NCI-H2081 (cell line): Measurements from ENCODE around the gene MET.
A peak's percentile ranks its signal among the peaks of the same experiment; 100 is the strongest.
"Not testable (repeated sequence)": the region's sequence is repeated elsewhere in the genome, so short reads cannot be mapped to it uniquely, and the experiment has no call there.

Source experiments
- DNase-seq, 2 experiments: peaks; one replicate each; lab custom pipeline; 2025; lab: John Stamatoyannopoulos, UW

The MET gene

DNA sequence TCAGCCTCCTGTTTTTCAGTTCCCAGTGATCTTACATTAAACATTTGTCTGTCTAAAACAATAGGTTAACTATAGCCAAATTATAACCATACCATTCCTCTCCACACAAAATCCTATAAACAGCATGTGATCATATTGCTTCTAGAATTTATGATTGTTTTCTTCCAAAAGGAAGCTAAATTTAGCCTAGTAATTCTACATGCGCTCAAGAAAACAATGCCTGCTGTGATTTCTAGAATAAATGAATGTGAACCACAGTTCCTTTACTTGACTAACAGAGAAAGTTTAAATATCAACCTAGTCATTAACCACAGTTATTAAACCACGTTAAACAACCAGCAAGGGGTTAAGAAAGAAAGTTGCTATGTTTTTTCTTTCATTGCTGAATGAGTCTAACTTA lies 26.4 kb downstream of the MET start:
- DNase-seq, result peak in 1 of 2 experiments; percentile 69

DNA sequence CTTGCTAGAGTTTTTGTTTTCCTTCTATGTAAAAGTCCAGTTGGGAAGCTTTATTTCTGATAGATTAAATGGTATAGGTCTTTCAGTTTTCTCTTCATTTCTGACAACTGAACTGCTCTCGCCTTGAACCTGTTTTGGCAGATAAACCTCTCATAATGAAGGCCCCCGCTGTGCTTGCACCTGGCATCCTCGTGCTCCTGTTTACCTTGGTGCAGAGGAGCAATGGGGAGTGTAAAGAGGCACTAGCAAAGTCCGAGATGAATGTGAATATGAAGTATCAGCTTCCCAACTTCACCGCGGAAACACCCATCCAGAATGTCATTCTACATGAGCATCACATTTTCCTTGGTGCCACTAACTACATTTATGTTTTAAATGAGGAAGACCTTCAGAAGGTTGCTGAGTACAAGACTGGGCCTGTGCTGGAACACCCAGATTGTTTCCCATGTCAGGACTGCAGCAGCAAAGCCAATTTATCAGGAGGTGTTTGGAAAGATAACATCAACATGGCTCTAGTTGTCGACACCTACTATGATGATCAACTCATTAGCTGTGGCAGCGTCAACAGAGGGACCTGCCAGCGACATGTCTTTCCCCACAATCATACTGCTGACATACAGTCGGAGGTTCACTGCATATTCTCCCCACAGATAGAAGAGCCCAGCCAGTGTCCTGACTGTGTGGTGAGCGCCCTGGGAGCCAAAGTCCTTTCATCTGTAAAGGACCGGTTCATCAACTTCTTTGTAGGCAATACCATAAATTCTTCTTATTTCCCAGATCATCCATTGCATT lies 27.1 kb downstream of the MET start:
- DNase-seq, result peak; percentile 95 to 98

DNA sequence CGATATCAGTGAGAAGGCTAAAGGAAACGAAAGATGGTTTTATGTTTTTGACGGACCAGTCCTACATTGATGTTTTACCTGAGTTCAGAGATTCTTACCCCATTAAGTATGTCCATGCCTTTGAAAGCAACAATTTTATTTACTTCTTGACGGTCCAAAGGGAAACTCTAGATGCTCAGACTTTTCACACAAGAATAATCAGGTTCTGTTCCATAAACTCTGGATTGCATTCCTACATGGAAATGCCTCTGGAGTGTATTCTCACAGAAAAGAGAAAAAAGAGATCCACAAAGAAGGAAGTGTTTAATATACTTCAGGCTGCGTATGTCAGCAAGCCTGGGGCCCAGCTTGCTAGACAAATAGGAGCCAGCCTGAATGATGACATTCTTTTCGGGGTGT lies 27.7 kb downstream of the MET start:
- DNase-seq, result peak in 1 of 2 experiments; percentile 48

DNA sequence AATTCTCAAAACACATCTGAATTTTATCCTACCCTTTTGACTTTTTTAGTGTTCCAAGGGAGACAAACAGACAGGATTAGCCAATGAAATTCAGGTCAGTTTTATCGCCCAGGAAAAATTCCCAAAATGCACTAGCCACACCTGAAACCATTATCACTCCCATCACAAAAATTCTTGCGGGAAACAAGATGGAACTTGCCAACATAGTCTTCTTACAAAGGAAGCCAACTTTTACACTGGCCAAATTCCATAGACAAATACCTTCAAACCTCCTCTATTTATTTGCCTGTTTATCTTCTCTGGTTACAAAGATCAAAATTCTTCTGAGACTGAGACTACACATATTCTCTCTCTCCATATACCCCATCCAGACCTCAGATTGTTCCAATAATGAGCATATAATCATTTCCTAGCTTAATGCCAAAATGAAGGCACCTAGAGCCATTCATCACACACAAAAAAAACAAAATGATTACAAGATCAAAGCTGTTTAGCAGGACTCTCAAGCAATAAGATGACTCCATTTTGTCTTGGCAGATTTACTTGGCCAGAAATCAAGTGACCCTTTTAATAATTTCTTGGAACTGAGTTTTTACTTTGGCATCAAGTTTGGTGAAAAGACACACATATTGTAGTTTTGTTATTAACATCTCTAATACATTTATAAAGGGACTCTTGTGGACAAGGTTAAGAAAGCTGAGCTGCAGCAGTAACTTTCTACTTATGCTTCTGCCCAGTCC lies 30.2 kb downstream of the MET start:
- DNase-seq, result peak in 1 of 2 experiments; percentile 27

DNA sequence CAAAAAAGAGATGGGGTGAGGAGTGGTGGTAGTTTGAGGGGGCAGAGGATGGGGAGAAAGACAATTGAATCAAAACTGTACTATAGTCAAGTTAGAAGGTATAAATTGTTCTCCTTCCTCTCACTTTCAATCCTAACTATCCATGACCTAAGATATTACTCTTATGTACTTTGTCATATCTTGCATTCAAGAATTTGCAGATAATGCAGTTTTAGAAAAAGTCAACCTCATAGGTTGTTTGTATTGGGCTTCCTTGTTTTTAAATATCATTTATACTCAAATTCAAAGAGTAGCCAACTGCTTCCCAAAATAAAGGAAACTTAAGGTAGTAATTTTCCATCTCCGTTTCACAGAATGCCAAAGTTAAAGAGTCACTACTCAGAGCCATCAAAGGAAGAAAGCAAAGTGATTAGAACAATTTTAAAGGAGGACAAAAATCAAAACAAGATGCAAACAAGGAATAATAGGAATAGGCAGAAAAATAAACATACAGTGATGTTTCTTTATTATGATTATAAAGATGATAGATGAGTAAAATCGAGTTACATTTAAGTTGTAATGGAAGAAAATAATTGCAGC lies 32.7 kb downstream of the MET start:
- DNase-seq, result no peak

DNA sequence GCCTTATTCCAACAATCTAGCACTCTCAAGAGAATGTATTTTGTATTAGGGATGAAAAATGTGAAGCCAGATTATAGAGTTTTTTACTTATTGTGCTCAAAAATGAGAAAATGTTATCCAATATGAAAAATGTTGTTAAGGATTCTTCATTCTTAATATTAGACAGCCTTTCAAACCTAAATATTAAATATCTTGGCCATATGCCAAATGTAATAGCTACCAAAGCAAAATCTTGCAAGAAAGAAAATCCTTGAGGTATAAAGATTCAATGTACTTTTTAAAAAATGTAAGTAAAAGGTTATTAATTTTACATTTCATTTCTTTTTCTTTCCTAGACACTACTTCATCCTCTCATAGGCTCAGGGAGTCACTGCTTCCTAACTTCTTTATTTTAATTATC lies 33.4 kb downstream of the MET start:
- no peak for DNase-seq

DNA sequence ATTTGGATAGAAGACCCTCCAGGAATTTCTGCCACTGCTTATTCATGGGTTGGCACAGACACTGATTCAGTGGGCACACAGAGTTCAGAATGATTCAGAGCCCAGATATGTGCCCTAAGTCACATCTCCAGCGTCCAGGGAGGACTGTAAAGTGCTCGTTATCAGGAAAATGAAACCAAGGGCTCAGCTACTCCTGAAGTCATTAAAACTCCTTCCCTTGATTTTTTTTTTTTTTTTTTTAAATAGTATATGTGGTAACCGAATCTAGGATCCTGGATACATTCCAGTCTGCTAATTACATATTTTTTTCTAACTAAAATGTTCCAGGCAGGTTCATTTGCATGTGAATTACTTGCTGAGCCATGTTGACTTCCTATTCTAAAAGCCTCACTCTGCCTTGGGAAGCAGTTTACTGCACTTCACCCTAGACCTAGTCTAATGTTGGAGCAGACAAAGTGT lies 34.7 kb downstream of the MET start:
- peak; percentile 22 to 72 for DNase-seq

DNA sequence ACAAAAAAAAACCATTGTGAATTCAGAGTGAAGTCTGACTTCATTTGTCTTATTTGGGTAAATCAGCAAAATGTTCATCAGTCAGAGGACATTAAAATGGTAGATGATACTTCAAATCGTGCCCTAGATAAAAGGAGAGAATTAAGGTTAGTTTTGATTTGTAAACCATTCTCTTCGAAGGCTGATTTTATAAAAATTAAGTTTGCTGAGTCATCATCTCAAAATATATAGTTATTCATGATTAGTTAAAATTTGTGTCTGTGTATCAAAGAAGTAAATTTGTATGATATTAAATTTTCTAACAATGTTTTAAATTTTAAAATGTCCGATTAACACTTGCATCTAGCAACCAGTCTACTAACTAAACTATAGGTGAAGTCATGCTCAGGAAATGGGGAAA lies 35.3 kb downstream of the MET start:
- DNase-seq, result no peak

DNA sequence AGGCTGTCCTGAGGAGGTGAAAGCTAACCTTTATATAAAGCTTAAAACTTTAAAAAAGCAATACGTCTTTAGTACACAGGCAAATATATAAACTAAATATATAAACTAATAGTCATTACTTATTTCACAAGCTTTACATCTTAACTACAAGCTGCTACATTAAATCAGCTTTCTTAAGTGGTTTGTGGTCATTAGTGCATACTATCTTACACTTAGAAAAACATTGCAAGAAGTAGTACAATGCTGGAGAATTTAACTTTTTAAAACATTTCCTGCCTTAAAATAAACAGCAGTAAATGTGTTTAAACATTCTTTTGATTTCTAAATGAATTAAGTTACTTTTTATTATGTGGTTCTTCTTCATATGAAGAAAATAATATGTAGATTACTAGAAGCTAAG lies 36.3 kb downstream of the MET start:
- no peak for DNase-seq

DNA sequence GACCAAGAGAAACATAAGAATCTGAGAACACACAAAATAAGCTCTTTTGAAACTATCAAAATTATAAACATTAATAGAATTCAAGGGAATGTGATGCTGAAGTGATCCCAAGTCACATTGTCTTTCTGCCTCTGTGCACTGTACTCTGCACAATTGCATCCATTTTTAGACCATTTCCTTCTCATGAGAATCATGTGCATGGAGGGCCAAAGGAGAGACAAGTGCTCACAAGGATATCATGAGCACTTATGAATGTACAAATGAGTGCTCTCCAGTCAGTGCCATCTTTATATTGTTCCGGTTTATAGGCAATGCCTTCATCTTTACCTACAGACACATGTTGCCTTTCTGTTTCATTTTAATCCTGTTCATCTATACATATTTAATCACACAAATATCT lies 36.9 kb downstream of the MET start:
- DNase-seq, result peak in 1 of 2 experiments; percentile 14

DNA sequence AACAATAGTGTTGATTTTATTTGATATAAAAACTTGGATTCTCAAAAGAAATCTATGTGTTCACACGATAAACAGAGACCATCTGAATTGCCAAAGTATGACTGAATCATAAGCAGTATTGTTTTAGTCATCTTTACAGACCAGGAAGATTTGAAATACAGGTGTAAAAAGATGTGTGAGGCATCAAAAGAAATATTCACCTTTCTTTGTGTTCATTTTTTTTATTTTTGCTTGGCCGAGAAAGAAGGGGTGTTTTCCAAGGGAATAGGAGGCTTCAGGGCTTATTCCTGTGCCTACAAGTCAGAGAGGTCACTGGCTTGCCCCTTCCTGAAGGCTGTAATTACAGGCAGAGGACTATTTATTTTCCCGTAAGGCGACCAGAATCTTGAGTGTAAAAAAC lies 37.3 kb downstream of the MET start:
- no peak for DNase-seq

DNA sequence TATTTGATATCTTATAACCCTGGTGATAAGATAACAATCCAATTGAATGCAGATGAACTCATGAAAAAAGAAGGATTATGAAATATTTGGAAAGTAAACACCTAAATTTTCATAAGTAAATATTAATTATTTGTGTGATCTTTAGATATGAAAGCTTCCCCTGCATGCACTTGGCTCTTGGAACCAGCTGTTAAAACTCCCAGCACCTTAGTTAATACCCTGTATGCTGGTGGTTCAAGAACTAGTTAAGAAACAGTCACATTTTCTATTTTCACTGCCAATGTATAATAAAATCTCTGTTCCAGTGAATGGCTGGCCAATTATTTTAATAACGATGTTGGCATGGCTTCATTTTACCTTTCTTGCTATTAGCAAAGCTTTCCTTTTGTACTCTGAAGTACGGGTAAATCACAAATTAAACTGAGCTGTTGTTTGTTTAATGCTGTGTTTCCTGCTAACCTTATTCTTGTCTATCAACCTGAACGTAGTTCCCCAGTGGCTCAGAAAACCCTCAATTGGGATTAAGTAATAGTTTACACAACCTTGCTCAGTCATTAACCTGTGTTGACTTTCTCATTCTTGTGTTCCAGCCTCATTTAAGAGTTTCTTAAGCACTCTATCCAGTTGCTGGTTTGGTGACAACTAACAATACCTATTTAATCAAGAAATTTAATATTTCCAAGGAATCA lies 38.9 kb downstream of the MET start:
- DNase-seq, result peak; percentile 76 to 97

DNA sequence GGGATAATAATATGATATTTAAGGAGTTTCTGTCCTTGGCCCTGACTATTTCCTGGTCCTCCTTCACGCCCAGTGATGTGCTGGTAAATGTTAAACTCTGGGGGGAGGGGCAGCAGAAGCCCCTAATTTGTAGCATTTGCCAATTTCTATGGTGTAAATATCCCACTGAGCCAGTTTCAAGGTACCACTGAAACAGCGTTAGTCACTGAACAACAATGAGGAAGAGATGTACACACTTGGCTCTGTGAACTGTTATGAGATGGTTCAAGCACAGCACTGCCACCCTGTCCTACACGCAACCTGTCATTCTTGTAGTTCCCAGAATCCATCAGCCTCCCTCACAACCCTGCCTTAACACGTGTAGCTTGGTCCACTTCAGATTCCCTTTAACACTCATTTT lies 39.8 kb downstream of the MET start:
- peak; percentile 26 to 64 for DNase-seq

DNA sequence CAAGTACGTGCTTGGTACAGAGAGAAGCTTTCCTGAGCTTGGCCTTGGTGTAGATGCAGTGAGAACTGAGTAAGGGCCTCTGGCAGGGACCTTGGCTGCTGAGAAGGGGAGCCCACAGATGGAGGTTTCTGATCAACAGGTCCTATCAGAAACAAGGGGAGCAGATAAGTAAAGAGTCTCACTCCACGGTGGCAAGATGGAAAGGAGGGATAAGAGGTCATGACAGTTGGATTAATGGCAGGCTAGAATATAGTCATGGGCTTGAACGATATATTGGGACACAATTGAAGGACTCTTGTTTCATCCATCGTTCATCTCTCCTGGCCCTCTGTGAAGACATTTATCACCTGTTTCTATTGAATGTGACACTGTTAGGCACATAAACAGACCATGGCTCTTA lies 41.5 kb downstream of the MET start:
- DNase-seq, result no peak

DNA sequence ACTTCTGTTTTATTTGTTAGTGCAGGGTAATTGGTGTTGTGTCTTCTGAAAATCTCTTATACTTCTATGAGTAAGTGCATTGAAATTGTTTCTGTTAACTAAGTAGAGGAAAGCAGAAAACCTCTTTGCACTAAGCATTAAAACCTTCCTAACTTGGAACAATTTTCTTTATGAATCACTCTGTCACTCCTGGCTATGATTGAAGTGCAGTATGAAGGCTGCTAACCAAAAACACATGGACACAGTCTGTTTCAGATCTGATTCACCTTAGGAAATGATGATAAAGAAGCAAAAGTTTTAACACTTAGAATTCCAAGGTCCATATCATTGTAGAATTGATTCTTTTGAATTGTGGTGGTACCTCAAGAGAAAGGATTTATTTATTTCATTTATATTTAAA lies 41.9 kb downstream of the MET start:
- DNase-seq, result no peak

DNA sequence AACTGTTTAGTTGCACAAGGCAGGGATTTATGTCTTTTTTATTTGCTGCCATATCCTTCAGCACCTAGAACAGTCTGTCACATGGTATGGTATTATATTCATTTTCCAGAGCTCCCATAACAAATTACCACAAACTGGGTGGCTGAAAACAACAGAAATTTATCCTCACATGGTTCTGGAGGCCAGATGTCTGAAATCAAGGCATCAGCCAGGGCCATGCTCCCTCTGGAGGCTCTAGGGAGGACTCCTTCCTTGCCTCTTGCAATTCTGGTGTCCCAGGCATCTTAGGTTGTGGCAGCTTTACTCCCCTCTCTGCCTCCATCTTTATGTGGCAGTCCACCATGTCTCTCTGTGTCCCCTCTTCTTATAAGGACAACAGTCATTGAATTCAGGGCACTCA lies 43.1 kb downstream of the MET start:
- no peak for DNase-seq

DNA sequence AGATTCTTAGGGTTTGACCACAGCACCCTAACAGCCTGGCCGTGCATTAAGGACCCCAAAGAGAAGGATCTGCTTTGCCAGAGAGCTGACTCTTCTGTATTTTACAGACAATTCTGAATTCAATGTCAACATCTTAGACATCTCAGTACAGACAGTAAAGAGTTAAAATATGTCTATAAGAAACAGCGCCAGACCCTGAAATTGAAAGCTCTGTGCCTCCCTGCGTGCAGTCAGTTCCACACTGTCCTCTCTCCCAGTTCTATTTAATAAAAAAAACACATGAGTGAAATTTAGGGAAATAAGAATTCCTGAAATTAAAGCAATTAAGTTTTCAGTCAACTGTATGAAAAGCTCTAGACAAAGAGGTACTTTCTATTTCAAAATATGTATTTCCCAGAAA lies 45.1 kb downstream of the MET start:
- DNase-seq, result no peak

DNA sequence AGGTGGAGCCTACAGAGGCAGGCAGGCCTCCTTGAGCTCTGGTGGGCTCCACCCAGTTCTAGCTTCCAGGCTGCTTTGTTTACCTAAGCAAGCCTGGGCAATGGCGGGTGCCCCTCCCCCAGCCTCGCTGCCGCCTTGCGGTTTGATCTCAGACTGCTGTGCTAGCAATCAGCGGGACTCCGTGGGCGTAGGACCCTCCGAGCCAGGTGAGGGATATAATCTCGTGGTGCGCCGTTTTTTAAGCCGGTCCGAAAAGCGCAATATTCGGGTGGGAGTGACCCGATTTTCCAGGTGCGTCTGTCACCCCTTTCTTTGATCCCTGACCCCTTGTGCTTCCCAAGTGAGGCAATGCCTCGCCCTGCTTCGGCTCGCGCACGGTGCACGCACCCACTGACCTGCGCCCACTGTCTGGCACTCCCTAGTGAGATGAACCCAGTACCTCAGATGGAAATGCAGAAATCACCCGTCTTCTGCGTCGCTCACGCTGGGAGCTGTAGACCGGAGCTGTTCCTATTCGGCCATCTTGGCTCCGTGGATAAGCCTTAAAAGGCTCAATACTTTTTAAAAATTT lies 52.0 kb downstream of the MET start:
- DNase-seq, result not testable (repeated sequence)

DNA sequence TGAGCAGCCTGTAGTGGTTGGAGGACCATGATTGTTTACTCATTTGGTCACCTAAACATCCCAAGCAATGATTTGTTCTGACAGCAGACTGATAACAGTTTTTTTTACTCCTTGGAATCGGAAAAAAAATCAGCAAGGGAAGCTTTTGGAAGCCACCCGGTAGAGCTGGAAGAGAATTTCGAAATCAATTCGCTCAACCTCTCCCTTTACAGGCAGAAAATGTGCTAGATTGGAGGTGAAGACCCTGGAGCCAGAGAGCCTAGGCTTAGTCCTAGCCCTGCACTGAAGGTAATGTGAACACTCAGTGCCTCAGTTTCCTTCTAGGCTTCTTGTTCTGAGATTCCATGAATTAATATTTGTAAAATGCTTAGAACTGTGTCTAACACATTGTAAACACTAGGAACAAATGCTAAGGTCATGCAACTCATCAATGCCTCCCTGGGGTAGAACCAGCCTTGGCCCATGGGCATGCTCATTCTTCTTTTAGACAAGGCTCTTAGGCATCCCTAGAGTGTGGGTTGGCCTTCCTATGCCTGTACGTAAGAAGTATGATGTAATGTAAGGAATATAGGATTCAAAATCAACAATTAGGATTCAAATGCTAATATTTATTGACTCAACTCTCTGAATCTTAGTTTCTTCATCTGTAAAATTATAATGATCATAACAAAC lies 52.7 kb downstream of the MET start:
- no peak for DNase-seq

DNA sequence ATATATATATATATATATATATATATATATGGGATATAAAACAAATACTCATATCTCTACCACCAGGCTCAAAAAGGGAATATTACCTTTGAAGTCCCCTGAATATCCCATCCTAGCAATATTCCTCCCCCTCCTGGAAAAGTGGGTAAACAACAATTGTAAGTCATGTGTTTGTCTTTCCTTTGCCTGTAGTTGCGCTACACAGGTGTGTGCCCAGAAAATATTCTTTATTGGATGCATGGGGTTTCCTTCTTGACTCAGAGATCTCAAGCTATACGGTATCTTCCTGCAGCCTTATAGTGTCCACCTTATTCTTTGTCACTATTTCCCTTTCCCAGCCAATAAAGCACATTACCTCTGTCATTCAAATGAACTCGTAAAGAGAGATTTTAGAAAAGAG lies 54.2 kb downstream of the MET start:
- no peak for DNase-seq

DNA sequence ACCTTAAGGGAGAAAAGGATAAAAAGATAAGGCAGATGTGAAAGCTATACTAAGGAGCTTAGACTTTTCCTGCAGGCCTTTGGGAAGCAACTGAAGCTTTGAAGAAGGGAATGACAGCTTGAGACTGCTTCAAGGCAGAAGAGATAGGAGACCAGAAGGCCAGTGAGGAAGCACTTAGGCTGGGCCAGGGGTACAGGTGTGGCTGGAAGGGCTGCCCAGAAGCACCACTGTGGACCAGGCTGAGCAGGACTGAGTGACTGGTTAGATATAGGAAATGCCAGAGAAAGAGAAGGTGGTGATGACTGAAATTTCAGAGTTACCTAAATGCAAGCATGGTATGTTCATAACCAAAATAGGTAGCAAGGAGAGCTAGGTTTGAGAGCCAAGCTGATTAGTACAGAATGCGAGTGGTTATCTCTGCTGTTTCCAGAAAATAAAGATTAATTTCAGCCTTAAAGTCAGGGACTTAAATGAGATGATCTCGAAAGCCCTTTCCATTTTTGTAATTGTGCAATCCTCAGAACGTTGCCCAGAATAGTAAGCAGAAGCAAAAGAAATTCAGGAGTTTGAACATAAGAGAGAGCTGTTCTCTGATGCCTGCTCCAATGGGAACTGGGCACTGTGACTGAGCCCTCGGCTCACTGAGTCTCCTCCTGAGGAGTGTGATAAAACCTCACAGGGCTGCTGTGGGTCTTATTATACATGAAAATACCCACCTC lies 54.9 kb downstream of the MET start:
- no peak for DNase-seq
